ENCODE measurements around the gene UGT3A1. TPM values are rescaled to one million over a fixed set of nuclear protein-coding genes. Genes with fewer than 3 reads are reported as not detected.
A peak's percentile ranks its signal among the peaks of the same experiment; 100 is the strongest.
"Not testable (repeated sequence)": the region's sequence is repeated elsewhere in the genome, so short reads cannot be mapped to it uniquely, and the experiment has no call there.

The UGT3A1 gene, protein sequence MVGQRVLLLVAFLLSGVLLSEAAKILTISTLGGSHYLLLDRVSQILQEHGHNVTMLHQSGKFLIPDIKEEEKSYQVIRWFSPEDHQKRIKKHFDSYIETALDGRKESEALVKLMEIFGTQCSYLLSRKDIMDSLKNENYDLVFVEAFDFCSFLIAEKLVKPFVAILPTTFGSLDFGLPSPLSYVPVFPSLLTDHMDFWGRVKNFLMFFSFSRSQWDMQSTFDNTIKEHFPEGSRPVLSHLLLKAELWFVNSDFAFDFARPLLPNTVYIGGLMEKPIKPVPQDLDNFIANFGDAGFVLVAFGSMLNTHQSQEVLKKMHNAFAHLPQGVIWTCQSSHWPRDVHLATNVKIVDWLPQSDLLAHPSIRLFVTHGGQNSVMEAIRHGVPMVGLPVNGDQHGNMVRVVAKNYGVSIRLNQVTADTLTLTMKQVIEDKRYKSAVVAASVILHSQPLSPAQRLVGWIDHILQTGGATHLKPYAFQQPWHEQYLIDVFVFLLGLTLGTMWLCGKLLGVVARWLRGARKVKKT
- not detected for total RNA-seq

DNA sequence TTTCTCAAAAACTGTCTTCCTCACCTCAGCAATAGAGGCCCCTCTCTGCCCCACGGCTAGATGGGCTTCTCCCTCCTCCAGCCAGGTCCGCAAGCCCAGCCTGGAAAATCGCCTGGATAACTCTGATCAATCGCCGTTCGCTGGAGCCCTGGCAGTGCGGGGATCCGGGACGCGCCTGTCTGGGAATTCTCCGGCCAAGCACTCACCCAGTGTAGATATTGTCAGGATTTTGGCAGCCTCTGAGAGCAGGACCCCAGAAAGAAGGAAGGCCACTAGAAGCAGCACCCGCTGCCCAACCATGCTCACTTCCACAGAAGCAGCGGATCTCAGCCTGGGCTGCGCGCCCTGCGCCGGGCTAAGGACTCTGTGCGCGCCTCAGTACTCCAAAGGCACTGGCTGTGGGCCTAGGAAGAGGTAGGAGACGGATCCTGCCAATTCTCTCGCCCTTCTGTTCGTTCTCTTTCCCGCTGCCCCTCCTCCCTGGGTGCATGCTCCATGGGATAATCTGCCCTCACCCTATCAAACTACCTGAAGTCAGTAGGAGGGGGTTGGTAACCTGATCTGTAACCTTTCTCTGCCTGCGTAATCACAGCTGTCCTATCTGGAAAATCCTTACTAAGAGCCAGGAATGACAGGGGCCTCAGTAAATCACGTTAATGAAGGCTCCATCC lies at the start of gene UGT3A1:
Gene UGT3A1, minus strand, starts transcription at position 450 of the 671 bp plus-strand sequence. Its CDS starts 150 bp downstream, at position 300.
- ATAC-seq, result no peak

DNA sequence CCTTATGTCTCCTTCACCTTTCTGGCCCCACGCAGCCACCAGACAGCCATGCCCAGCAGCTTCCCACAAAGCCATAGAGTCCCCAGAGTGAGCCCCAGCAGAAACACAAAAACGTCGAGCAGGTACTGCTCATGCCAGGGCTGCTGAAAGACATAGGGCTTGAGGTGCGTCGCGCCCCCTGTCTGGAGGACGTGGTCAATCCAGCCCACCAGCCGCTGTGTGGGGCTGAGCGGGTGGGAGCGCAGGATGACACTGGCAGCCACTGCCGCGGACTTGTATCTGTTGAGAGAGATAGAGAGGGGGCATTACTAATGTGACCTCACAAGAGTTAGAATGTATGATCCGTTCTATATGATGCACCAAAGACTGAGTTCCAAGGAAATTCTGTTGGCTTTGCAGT lies 44.5 kb upstream of the UGT3A1 start:
- ATAC-seq, result no peak

DNA sequence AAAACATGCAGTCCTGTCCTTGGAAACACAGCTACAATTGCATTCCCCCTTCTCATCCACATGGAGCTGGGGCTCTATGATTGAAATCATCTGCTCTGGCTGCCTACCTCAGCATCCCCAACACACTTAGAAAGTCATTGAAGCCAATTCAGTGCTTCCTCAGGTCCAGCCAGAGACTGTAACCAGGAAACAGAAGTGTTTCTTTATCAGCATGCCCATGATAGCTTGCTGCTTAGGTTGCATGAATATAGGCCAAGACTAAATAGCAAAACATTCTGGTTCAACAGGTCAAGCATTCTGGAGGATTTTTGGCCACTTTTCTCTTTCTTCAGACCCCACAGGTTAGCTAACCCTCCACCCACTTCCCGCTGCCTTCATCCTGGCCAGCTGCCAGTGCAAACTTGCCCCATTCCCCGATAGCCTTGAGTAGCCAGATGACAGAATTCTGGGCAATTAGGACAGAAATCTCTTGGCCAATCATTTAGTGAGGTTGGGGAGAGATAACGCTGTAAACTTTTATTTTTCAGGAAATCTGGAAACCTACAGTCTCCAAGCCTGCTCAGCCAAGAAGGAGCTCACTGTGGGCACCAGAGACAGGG lies 43.4 kb upstream of the UGT3A1 start:
- ATAC-seq, result not testable (repeated sequence)

DNA sequence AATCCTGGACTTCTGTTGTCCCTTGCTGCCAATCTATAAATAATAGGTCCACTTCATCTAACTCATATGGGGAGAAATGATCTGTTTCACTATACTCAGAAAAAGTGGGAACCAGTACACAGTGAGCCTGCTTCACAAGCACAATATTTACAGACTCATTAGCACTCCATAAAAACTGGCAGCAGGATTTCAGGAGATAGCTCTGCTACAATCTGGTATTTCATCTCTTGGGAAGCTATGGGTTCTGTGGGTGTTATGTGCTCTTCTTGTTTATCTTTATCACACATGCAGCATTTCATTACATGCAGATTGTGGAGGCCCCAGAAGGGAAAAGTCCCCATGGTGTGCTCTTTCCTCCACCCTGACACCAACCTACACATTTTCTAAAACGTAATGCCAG lies 42.3 kb upstream of the UGT3A1 start:
- ATAC-seq, result no peak

DNA sequence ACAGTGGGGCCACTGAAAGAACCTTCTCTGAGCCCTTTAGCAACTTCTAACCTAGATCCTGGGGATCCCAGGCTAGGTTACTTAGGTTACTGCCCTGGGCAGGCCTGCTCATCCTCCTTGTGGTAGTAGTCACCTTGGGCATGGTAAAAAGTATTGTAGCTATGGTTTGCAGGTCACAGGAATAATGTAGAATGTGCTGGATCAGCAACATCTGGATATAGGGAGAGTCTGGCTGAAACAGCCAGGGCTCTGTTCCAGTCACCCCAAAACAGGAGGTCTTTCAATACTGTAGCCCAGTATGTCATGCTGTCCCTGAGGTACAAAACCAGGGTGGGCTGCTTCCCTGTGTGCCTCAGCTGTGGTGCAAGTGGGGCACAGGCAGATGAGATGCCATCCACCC lies 41.9 kb upstream of the UGT3A1 start:
- no peak for ATAC-seq

DNA sequence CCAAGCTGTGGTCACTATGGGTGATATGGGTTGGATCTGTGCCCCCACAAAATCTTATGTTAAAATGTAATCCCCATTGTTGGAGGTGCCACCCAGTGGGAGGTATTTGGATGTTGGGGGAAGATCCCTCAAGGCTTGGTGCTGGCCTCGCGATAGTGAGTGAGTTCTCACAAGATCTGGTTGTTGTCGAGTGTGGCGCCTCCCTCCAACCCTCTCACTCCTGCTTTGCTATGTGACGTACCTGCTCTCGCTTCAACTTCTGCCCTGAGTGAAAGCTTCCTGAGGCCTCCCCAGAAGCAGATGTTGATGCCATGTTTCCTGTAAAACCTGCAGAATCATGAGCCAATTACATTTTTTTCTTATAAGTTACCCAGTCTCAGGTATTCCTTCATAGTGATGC lies 40.0 kb upstream of the UGT3A1 start:
- ATAC-seq, result no peak

DNA sequence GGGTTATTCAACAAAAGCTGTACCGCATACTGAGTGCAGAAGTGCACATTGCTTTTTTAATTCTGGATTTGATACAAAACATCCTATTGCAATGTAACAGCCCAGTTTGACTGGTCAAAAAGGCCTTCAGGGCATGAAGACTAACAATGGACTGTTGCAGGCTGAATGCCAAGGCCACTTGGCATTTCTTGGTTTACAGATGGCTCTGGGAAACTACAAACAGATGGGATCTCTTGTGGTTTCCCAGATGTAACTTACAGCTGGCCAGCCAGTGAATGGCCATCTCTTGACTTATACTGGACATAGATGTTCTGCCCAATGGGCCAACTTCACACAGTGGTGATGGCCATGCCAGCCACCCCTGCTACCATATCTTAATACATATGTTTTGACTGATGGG lies 38.7 kb upstream of the UGT3A1 start:
- no peak for ATAC-seq

DNA sequence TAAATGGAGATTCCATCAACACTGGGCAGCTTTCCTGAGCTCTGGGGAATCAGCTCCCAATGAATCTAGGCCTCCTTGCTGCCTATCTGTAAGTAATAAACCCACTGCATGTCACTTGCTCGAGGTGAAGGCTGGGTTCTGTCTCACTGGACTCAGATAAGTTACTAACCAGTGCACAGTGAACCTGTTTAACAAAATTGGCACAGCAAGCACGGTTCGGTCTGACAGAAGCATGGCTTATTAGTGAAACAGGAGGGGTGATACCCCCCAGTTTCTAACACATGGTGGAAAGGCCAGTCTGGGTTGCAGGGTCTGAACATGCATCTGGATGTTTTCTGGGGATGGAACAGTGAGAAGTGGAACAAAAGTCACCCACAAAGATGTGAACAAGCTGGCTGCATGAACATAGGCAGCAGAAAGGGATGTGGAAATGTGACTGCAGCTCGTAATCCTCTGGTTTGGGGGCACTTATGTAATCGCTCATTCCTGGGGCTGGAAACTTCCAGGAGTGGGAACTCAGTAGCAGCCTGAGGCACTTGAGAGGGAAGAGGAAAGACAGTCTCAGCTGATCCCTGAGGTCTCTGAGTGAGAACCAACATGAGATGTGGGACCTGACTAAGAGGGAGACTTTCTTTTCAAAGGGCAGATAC lies 37.8 kb upstream of the UGT3A1 start:
- ATAC-seq, result no peak

DNA sequence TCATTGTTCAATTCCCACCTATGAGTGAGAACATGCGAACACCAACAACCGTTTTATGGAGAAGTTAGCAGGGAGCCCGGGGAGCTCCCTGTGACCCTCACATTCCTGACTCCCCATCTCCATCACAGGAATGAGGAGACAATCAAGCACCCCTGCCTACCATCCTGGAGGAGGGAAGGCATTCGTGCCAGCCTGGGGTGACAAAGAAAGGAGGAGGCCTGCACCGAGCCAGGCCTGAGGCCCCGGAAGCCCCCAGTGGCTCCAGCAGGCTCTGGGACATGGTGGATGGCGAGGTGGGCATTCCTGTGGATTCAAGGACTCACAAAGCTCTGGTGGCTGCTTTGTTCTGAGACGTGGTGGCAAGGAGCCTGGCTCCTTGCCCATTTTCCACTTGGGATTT lies 36.5 kb upstream of the UGT3A1 start:
- ATAC-seq, result no peak

DNA sequence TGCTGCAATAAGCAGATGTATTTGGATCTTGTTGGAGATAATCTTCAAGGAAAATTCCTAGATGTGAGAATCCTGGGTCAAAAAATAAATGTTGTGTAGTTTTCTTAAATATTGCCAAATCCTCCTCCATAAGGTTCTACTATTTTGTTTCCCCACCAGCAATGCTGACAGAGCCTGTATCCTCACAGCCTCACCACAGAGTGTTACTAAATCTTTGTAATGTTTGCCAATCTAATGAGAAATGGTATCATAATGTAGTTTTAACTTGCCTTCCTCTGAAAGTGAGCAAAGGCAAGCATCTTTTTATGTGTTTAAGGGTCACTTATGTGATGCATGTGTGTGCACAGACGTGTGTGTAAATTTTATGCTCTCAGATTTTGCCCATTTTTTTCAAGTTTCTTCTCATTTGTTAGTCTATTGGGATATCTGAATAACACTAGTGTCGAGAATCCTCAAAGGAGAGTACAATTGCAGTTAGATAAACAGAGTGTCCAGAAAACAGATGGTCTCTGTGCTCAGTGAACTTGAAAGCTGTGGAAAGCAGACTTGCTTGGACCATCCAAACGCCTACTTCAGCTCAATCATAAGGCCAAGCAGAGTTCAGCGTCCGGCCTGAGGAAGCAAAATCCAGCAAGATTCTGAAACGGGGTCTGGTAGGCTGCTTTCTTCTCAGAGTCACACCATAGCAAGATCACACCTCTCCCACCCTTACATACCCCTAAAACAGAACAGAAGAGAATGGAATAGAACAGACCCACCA lies 35.7 kb upstream of the UGT3A1 start:
- ATAC-seq, result no peak

DNA sequence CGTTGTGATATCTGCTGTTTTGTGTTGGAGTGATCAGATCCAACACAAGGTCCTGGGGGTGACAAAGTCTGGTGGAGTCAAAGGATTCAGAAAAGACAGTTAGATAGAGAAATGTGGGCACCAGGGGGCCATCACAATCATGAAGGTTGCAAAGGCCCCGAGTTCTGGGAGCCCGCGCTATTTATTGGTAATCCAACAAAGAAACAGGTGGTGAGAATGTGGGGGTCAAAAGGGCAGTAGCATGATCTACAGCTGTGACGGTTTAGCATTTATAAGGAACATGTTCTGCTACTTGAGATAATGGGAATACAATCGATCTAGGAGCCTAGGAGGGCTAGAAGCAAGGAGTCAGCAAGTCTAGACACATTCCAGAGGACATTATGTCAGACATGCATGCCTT lies 31.1 kb upstream of the UGT3A1 start:
- not testable (repeated sequence) for ATAC-seq

DNA sequence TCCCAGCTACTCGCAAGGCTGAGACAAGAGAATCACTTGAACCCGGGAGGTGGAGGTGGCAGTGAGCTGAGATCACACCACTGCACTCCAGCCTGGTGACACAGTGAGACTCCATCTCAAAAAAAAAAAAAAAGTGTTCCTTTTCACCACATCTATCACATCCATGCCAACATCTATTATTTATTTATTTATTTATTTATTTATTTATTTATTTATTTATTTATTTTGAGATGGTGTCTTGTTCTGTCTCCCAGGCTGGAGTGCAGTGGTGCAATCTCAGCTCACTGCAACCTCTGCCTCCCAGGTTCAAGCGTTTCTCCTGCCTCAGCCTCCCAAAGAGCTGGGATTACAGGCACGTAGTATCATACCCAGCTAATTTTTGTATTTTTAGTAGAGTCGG lies 28.4 kb upstream of the UGT3A1 start:
- not testable (repeated sequence) for ATAC-seq

DNA sequence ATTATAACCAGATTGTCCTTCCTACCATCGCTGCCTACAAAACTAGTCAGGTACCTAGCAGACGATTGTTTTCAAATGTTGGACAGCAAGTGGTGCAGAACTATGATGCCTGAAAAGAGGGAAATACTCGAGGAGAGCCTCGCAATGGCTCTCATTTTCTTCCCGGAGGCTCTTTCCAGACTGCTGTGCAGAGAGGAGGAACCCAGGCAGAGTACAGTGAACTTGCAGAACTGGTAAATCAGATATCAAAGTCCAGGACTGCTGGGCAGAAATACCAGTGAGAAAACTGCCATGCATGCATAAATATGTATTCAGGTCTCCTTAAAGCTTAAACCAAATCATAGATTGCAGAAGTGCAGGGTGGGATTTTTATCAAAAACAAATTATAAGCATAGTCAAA lies 26.4 kb upstream of the UGT3A1 start:
- peak; percentile 57 for ATAC-seq

DNA sequence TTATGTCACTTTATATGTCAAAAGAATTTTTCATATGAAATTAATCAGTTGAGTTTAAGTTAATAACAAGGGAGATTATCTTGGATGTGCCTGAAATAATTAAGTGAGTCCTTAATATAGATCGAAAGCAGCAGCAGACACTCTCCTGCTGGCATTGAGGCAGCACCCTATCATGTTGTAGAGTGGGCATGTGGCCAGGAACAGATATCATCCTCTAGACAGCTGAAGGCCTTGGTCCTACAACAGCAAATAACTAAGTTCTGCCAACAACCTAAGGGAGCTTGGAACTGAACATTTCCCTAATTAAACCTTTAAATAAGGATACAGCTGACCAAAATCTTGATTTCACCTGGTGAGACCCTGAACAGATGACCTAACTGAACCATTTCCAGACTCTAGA lies 25.8 kb upstream of the UGT3A1 start:
- ATAC-seq, result no peak

DNA sequence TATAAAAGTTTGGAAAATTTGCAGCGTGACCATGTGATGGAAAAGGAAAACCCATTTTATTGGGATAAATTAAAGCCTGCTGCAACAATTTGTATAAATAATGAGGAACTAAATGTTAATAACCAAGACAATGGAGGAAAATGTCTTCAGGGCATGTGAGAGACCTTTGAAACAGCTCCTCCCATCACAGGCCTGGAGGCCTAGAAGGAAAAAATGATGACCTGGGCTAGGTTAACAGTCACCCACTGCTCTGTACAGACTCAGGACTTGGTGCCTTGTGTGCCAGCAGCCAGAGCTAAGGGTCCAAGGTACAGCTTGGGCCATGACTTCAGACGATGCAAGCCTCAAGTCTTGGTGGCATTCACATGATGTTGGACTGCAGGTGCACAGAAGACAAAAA lies 22.0 kb upstream of the UGT3A1 start:
- no peak for ATAC-seq

DNA sequence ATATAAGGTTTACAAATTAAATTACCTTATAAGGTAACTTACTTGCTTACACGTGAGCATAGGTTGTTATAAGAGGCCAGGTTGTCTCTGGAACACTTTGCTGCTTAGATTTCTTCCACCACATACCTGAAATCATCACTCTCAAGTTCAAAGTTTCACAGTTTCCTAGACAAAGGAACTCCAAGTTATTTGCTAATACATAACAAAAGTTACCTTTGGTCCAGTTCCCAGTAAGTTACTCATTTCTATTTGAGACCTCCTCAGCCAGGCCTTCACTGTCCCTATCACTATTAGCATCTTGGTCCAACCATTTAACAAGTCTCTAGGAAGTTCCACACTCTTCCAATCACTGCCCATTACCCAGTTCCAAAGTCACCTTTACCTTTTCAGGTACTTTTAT lies 18.5 kb upstream of the UGT3A1 start:
- no peak for ATAC-seq

DNA sequence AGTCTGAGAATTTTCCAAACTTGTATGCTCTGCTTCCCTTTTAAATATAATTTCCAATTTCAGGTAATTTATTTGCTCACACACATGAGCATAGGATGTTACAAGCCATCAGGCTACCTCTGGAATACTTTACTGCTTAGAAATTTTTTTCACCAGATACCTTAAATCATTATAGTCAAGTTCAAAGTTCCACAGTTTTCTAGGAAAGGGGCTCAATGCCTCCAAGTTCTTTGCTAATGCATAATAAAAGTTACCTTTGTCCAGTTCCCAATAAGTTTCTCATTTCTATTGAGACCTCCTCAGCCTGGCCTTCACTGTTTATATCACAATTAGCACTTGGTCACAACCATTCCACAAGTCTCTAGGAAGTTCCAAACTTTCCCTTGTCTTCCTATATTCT lies 16.2 kb upstream of the UGT3A1 start:
- no peak for ATAC-seq

DNA sequence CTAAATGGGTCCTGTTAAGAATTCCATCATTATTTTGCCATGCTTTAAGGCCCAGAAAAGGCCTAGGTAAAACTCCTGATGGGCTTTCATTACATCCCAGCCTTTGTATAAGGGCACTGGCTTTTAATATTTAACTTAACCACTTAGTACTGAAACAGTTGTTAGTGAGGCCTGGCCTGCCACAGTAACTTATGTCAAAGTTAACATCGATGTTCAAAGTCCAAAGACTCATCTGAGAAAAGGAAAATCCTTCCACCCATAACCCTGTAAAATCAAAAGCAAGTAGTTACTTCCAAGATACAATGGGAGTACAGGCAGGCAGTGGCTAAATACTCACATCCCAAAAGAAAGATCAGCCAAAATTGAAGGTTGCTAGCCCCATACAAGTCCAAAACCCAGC lies 15.0 kb upstream of the UGT3A1 start:
- ATAC-seq, result no peak

DNA sequence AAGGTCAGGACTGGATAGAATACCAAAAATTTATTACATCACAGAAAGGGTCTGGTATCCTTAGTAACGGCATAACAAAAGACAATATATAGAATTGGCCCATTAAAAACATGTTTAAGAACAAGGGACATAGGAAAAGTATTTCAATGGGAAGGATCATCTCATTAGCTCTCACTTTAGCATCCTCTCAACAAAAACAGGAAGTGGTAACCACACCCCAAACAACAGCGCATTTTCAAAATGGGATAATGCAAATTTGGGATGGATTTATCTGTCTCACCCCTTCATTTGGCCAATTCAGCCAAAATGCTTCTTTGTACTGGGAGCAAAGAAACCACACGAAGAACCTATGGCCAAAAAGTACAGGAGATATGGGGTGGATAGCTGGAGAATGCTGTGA lies 9.8 kb upstream of the UGT3A1 start:
- ATAC-seq, result no peak

DNA sequence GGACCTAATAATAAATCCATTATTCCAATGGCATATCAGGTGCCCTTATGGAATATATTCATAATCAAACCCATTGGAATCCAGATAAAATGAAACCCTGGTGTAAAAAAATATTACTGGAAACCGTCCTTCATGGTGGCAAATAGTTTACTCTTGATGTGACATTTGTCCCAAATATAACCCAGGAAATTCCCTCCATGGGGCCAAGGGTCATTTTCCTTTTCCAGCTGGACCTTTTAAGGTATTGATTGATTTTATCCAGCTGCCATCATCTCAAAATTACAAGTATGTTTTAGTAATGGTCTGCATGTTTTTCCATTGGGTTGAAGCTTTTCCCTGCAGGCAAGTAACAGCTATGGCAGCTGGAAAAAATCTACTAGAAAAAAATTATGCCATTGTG lies 8.4 kb upstream of the UGT3A1 start:
- no peak for ATAC-seq

DNA sequence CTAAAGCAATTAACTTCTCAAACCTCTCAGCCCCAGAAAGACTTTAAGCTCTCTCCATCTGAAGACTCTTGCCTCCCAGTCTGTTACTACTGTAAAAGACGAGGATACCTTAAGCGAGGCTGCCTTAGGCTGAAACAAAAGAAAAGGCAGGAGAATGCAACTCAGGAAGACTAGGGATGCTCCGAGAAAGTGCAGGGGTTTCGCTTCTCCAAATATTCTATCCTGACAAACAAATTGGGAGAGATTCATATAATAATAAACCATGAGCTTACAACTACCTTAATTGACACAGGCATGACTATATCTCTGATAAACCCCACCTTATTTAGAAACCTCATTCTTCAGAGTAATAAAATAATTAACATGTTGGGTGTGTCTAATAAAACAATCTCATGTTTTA lies 4.9 kb upstream of the UGT3A1 start:
- ATAC-seq, result no peak

DNA sequence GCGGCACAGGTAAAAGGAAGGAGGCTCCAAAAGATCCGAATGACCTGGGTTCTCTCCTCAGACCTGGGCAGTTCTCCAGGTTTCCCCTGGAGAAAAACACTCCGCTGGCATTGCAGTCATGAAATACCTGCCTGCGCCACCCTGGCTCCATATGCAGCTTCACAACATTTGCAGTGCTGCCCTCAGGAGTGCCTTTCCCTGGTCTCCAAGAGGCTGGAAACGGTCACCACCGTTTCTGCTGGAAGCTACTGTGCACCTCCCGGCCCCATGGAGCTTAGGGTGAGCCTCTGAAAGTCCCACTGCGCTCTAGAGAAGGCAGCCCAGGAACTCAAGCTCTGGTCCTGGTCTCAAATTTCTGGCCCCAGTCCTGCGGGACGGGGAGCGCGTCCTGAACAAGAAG lies 670 bp downstream of the UGT3A1 start:
- no peak for ATAC-seq

Data from esophagus mucosa (tissue), 1 donor.